Liver (tissue), 9 donors: ENCODE data around the gene IL31RA. TPM values are rescaled to one million over a fixed set of nuclear protein-coding genes. Genes with fewer than 3 reads are reported as not detected.

Experiments used
- DNase-seq: peaks from one replicate; pipeline ENCODE4 v3.0.0-alpha.2; 2017; ENCODE audit warnings: low spot score
- H3K27ac ChIP-seq, 2 donors: one replicate each; pipeline ENCODE4 v1.7.0; 2013; ENCODE audit warnings: inconsistent platforms in 2 of 2, low read length in 2 of 2, control low read depth in 1 of 2, low read depth in 1 of 2, mild to moderate bottlenecking in 1 of 2
- H3K27me3 ChIP-seq, 4 donors: one replicate each; pipeline versions ENCODE4 v1.6.1 to v1.7.0; 2013; ENCODE audit warnings: low read length in 3 of 4, inconsistent platforms in 1 of 4, mild to moderate bottlenecking in 1 of 4, moderate library complexity in 1 of 4; ENCODE audit not compliant: control insufficient read depth in 4 of 4, insufficient read depth in 4 of 4
- H3K36me3 ChIP-seq, 4 donors: one replicate each; pipeline versions ENCODE4 v1.6.1 to v1.7.0; 2013; ENCODE audit warnings: low read length in 3 of 4, mild to moderate bottlenecking in 3 of 4, low read depth in 1 of 4, moderate library complexity in 1 of 4; ENCODE audit not compliant: control insufficient read depth in 4 of 4, insufficient read depth in 3 of 4
- H3K4me1 ChIP-seq, 4 donors: one replicate each; pipeline versions ENCODE4 v1.6.1 to v1.7.0; 2013; ENCODE audit warnings: low read length in 3 of 4, mild to moderate bottlenecking in 3 of 4, moderate library complexity in 1 of 4; ENCODE audit not compliant: control insufficient read depth in 4 of 4, insufficient read depth in 4 of 4
- H3K4me3 ChIP-seq, 3 donors: one replicate each; pipeline versions ENCODE4 v1.6.1 to v1.7.0; 2013; ENCODE audit warnings: low read length in 3 of 3, control low read depth in 1 of 3, low read depth in 1 of 3, mild to moderate bottlenecking in 1 of 3
- H3K9ac ChIP-seq, 2 donors: one replicate each; pipeline ENCODE4 v1.7.0; 2013; ENCODE audit warnings: low read length in 2 of 2, mild to moderate bottlenecking in 2 of 2, moderate library complexity in 2 of 2, control low read depth in 1 of 2, low read depth in 1 of 2
- H3K9me3 ChIP-seq, 4 donors: one replicate each; pipeline versions ENCODE4 v1.6.1 to v1.7.0; 2013; ENCODE audit warnings: low read length in 3 of 4; ENCODE audit not compliant: control insufficient read depth in 4 of 4
- EGR1 ChIP-seq, 2 donors: IDR thresholded peaks; 2 replicates each; pipeline ENCODE4 v1.6.1; 2016 to 2018; ENCODE audit warnings: antibody characterized with exemption in 2 of 2, low read depth in 2 of 2
- FOXA1 ChIP-seq: IDR thresholded peaks from 2 replicates; pipeline ENCODE4 v1.6.1; 2016; ENCODE audit warnings: antibody characterized with exemption
- FOXA2 ChIP-seq: IDR thresholded peaks from 2 replicates; pipeline ENCODE4 v1.6.1; 2016; ENCODE audit warnings: antibody characterized with exemption
- GABPA ChIP-seq, 2 donors: IDR thresholded peaks in 1 of 2; conservative IDR thresholded peaks in 1 of 2; 2 replicates each; pipeline ENCODE4 v1.6.1; 2016; ENCODE audit warnings: antibody characterized with exemption in 2 of 2, mild to moderate bottlenecking in 1 of 2, moderate library complexity in 1 of 2
- HNF4A ChIP-seq, 2 donors: conservative IDR thresholded peaks; 2 replicates each; pipeline ENCODE4 v1.6.1; 2016; ENCODE audit warnings: antibody characterized with exemption in 2 of 2, mild to moderate bottlenecking in 2 of 2
- HNF4G ChIP-seq: IDR thresholded peaks from 2 replicates; pipeline ENCODE4 v1.6.1; 2016; ENCODE audit warnings: antibody characterized with exemption
- JUND ChIP-seq, 2 donors: IDR thresholded peaks; 2 replicates each; pipeline ENCODE4 v1.6.1; 2016; ENCODE audit warnings: antibody characterized with exemption in 2 of 2
- NR2F2 ChIP-seq: IDR thresholded peaks from 2 replicates; pipeline ENCODE4 v1.6.1; 2016; ENCODE audit warnings: antibody characterized with exemption
- RAD21 ChIP-seq, 2 donors: IDR thresholded peaks; 2 replicates each; pipeline ENCODE4 v1.6.1; 2016; ENCODE audit warnings: antibody characterized with exemption in 2 of 2, mild to moderate bottlenecking in 2 of 2
- RXRA ChIP-seq, 2 donors: IDR thresholded peaks; 2 replicates each; pipeline ENCODE4 v1.6.1; 2017 to 2018; ENCODE audit warnings: antibody characterized with exemption in 2 of 2, mild to moderate bottlenecking in 1 of 2
- SP1 ChIP-seq: IDR thresholded peaks from 2 replicates; pipeline ENCODE4 v1.6.1; 2018; ENCODE audit warnings: antibody characterized with exemption, mild to moderate bottlenecking
- TAF1 ChIP-seq: conservative IDR thresholded peaks from 2 replicates; pipeline ENCODE4 v1.6.1; 2016; ENCODE audit warnings: antibody characterized with exemption, mild to moderate bottlenecking
- YY1 ChIP-seq: IDR thresholded peaks from 2 replicates; pipeline ENCODE4 v1.6.1; 2016; ENCODE audit warnings: antibody characterized with exemption, mild to moderate bottlenecking
- WGBS: extraction: QIAGEN DNeasy Blood & Tissue Kit; methylation state at CpG from one replicate; pipeline ENCODE4 v1.1.7; 2013; 5-methylcytosine and 5-hydroxymethylcytosine counted together
- polyA plus RNA-seq, 2 donors: library from polyadenylated mRNA; stranded (reverse) in 1 of 2; unstranded in 1 of 2; fragments of 200-250 nt in 1 of 2; fragments of >200 nt in 1 of 2; fragmentation: Nextera tagmentation in 1 of 2; extraction: Ambion mirVana in 1 of 2; gene quantifications; one replicate each; pipeline versions ENCODE4 v1.2.1 to v1.2.3, GENCODE V29; 2013 to 2015
- total RNA-seq, 2 donors: library from RNA; depleted of rRNA; stranded (reverse); fragments of >200 nt; gene quantifications; one replicate each; pipeline ENCODE4 v1.2.3, GENCODE V29; 2014
- TF ChIP-seq, protein P1 (sequence below): fragments of 150-350 bp; IDR thresholded peaks from 2 replicates; pipeline ENCODE4 v1.5.1; 2017; ENCODE audit warnings: improper control_type of control experiment, low read depth, low read length; ENCODE audit not compliant: missing input control
- TF ChIP-seq, protein P2 (sequence below): IDR thresholded peaks from 2 replicates; pipeline ENCODE4 v1.6.1; 2016; ENCODE audit warnings: antibody characterized with exemption
- TF ChIP-seq, protein P3 (sequence below): IDR thresholded peaks from 2 replicates; pipeline ENCODE4 v1.6.1; 2016; ENCODE audit warnings: antibody characterized with exemption, mild to moderate bottlenecking
- TF ChIP-seq, protein P4 (sequence below): IDR thresholded peaks from 2 replicates; pipeline ENCODE4 v1.6.1; 2016; ENCODE audit warnings: antibody characterized with exemption
- TF ChIP-seq, protein P5 (sequence below): IDR thresholded peaks from 2 replicates; pipeline ENCODE4 v1.6.1; 2016; ENCODE audit warnings: antibody characterized with exemption
- donor health status: healthy.
- donor health status: healthy.
- donor health status: healthy.
- donor health status: healthy.
- donor health status: healthy.

Gene IL31RA
- total and polyA plus RNA-seq, 4 donors, result not detected

DNA sequence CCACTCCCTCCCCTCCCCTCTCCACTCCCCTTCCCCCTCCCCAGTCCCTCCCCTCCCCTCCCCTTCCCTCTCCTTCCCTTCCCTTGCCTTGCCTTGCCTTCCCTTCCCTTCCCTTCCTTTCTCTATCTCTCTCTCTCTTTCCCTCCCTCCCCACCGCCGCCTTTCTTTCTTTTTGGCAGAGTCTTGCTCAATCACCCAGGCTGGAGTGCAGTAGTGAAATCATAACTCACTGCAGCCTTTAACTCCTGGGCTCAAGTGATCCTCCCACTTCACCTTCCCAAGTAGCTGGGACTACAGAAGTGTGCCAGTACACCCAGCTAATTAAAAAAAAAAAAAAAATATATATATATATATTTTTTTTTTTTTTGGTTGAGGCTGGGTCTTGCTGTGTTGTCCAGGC is 45.5 kb downstream of the IL31RA start:
- no peak for DNase-seq
- Histone ChIP-seq H3K9ac (no peak overlapping the region), H3K9me3 (no peaks in the 10 kb centered on the region), H3K4me3 (no peak overlapping the region), H3K4me1 (no peaks in the 10 kb centered on the region), H3K27me3 (no peaks in the 10 kb centered on the region), H3K36me3 (no peaks in the 10 kb centered on the region), H3K27ac (no peak overlapping the region)
- 64% methylated on average over 2 of the region's 2 CpGs for WGBS
- TF ChIP-seq TAF1, result no peak
- TF ChIP-seq NR2F2, result no peak
- TF ChIP-seq, protein P1, sequence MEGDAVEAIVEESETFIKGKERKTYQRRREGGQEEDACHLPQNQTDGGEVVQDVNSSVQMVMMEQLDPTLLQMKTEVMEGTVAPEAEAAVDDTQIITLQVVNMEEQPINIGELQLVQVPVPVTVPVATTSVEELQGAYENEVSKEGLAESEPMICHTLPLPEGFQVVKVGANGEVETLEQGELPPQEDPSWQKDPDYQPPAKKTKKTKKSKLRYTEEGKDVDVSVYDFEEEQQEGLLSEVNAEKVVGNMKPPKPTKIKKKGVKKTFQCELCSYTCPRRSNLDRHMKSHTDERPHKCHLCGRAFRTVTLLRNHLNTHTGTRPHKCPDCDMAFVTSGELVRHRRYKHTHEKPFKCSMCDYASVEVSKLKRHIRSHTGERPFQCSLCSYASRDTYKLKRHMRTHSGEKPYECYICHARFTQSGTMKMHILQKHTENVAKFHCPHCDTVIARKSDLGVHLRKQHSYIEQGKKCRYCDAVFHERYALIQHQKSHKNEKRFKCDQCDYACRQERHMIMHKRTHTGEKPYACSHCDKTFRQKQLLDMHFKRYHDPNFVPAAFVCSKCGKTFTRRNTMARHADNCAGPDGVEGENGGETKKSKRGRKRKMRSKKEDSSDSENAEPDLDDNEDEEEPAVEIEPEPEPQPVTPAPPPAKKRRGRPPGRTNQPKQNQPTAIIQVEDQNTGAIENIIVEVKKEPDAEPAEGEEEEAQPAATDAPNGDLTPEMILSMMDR, result no peak
- no peak for TF ChIP-seq HNF4A (conservative IDR thresholded peaks at IDR 0.05)
- no peak for TF ChIP-seq YY1
- no peak for TF ChIP-seq JUND (IDR thresholded peaks at IDR 0.05)
- no peak for TF ChIP-seq FOXA1
- TF ChIP-seq FOXA2, result no peak
- TF ChIP-seq RXRA (IDR thresholded peaks at IDR 0.05), result no peak
- TF ChIP-seq RAD21 (IDR thresholded peaks at IDR 0.05), result no peak
- no peak for TF ChIP-seq HNF4G
- TF ChIP-seq, protein P2, sequence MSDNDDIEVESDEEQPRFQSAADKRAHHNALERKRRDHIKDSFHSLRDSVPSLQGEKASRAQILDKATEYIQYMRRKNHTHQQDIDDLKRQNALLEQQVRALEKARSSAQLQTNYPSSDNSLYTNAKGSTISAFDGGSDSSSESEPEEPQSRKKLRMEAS, result no peak
- no peak for TF ChIP-seq GABPA (IDR thresholded peaks at IDR 0.05 in 1 of 2, conservative IDR thresholded peaks at IDR 0.05 in 1 of 2)
- no peak for TF ChIP-seq SP1
- TF ChIP-seq, protein P3, sequence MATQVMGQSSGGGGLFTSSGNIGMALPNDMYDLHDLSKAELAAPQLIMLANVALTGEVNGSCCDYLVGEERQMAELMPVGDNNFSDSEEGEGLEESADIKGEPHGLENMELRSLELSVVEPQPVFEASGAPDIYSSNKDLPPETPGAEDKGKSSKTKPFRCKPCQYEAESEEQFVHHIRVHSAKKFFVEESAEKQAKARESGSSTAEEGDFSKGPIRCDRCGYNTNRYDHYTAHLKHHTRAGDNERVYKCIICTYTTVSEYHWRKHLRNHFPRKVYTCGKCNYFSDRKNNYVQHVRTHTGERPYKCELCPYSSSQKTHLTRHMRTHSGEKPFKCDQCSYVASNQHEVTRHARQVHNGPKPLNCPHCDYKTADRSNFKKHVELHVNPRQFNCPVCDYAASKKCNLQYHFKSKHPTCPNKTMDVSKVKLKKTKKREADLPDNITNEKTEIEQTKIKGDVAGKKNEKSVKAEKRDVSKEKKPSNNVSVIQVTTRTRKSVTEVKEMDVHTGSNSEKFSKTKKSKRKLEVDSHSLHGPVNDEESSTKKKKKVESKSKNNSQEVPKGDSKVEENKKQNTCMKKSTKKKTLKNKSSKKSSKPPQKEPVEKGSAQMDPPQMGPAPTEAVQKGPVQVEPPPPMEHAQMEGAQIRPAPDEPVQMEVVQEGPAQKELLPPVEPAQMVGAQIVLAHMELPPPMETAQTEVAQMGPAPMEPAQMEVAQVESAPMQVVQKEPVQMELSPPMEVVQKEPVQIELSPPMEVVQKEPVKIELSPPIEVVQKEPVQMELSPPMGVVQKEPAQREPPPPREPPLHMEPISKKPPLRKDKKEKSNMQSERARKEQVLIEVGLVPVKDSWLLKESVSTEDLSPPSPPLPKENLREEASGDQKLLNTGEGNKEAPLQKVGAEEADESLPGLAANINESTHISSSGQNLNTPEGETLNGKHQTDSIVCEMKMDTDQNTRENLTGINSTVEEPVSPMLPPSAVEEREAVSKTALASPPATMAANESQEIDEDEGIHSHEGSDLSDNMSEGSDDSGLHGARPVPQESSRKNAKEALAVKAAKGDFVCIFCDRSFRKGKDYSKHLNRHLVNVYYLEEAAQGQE, result no peak
- TF ChIP-seq, protein P4, sequence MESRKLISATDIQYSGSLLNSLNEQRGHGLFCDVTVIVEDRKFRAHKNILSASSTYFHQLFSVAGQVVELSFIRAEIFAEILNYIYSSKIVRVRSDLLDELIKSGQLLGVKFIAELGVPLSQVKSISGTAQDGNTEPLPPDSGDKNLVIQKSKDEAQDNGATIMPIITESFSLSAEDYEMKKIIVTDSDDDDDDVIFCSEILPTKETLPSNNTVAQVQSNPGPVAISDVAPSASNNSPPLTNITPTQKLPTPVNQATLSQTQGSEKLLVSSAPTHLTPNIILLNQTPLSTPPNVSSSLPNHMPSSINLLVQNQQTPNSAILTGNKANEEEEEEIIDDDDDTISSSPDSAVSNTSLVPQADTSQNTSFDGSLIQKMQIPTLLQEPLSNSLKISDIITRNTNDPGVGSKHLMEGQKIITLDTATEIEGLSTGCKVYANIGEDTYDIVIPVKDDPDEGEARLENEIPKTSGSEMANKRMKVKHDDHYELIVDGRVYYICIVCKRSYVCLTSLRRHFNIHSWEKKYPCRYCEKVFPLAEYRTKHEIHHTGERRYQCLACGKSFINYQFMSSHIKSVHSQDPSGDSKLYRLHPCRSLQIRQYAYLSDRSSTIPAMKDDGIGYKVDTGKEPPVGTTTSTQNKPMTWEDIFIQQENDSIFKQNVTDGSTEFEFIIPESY, result no peak
- no peak for TF ChIP-seq EGR1 (IDR thresholded peaks at IDR 0.05; ENCODE audit: low read depth in 2 of 2)
- TF ChIP-seq, protein P5, sequence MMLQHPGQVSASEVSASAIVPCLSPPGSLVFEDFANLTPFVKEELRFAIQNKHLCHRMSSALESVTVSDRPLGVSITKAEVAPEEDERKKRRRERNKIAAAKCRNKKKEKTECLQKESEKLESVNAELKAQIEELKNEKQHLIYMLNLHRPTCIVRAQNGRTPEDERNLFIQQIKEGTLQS, result no peak
